Neural cell (in vitro differentiated cells): ENCODE measurements around the gene GMDS.

Source experiments
- EP300 ChIP-seq: fragments of 450-650 bp; conservative IDR thresholded peaks from 2 replicates; pipeline ENCODE4 v1.6.1; 2014; ENCODE audit warnings: antibody characterized with exemption, mild to moderate bottlenecking, moderate library complexity; ENCODE audit not compliant: poor library complexity, severe bottlenecking
- EZH2 ChIP-seq: fragments of 200-600, 300-800 bp; shearing (Covaris generic), sonication (generic); IDR thresholded peaks from 2 replicates; pipeline ENCODE4 v1.6.1; 2014; ENCODE audit warnings: antibody characterized with exemption, low read length, borderline replicate concordance, mild to moderate bottlenecking; ENCODE audit not compliant: insufficient read depth, poor library complexity, severe bottlenecking
- MXI1 ChIP-seq: fragments of 450-650 bp; conservative IDR thresholded peaks from 2 replicates; pipeline ENCODE4 v1.6.1; 2014; ENCODE audit warnings: antibody characterized with exemption, mild to moderate bottlenecking; ENCODE audit not compliant: poor library complexity, severe bottlenecking
- POLR2AphosphoS5 ChIP-seq: IDR thresholded peaks from 2 replicates; pipeline ENCODE4 v1.6.1; 2012
- RAD21 ChIP-seq: fragments of 450-650 bp; conservative IDR thresholded peaks from 2 replicates; pipeline ENCODE4 v1.6.1; 2014; ENCODE audit warnings: antibody characterized with exemption, mild to moderate bottlenecking, moderate library complexity
- SMC3 ChIP-seq: fragments of 450-650 bp; conservative IDR thresholded peaks from 2 replicates; pipeline ENCODE4 v1.6.1; 2014; ENCODE audit warnings: antibody characterized with exemption, mild to moderate bottlenecking, moderate library complexity; ENCODE audit not compliant: poor library complexity
- TAF1 ChIP-seq: IDR thresholded peaks from 2 replicates; pipeline ENCODE4 v1.6.1; 2012; ENCODE audit warnings: low read depth
- TF ChIP-seq, protein P1 (sequence below): fragments of 450-650 bp; IDR thresholded peaks from 2 replicates; pipeline ENCODE4 v1.5.1; 2014; ENCODE audit warnings: antibody characterized with exemption, mild to moderate bottlenecking, moderate library complexity; ENCODE audit not compliant: poor library complexity, severe bottlenecking

DNA sequence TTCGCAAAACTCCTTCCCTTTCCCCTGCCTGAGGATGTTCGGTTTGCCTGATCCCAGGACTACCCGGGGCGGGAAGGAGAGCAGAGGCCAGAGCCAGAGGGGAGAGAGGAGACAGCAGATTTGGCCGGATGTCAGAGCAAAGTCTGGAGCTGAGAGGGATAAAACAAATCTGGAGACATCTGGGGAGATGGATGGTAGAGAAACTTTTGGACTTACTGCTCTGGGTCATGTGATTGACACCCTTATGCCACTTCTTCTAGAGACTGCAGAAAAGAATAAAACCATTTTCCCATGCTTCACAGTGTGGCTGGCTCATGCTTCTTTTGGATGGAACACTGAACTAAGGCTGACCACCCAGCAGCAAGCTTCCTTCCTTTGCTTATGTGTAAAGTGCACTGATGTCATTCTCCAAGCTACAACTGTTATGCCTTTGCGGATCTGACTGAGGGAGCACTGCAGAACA, 461.0 kb downstream of the GMDS start:
- TF ChIP-seq POLR2AphosphoS5 (no peak), EP300 (no peak), TAF1 (no peak), EZH2 (no peak), RAD21 (no peak), MXI1 (no peak), SMC3 (no peak)
- TF ChIP-seq, protein P1, sequence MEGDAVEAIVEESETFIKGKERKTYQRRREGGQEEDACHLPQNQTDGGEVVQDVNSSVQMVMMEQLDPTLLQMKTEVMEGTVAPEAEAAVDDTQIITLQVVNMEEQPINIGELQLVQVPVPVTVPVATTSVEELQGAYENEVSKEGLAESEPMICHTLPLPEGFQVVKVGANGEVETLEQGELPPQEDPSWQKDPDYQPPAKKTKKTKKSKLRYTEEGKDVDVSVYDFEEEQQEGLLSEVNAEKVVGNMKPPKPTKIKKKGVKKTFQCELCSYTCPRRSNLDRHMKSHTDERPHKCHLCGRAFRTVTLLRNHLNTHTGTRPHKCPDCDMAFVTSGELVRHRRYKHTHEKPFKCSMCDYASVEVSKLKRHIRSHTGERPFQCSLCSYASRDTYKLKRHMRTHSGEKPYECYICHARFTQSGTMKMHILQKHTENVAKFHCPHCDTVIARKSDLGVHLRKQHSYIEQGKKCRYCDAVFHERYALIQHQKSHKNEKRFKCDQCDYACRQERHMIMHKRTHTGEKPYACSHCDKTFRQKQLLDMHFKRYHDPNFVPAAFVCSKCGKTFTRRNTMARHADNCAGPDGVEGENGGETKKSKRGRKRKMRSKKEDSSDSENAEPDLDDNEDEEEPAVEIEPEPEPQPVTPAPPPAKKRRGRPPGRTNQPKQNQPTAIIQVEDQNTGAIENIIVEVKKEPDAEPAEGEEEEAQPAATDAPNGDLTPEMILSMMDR, result no peak
